HG02943 (cell line): ENCODE results near the gene ACAD10.
"Not testable (repeated sequence)": the region's sequence is repeated elsewhere in the genome, so short reads cannot be mapped to it uniquely, and the experiment has no call there.

Experiments
- ATAC-seq: cut with Tn5 transposase; IDR thresholded peaks from one replicate; pipeline ENCODE4 v1.9.1; 2021; ENCODE audit warnings: mild to moderate bottlenecking, low read depth, moderate library complexity; ENCODE audit not compliant: unreplicated experiment

Gene ACAD10

GRCh38 chr12:111686574-111687105 lies 787 bp downstream of the ACAD10 start:
- ATAC-seq, result no peak

DNA sequence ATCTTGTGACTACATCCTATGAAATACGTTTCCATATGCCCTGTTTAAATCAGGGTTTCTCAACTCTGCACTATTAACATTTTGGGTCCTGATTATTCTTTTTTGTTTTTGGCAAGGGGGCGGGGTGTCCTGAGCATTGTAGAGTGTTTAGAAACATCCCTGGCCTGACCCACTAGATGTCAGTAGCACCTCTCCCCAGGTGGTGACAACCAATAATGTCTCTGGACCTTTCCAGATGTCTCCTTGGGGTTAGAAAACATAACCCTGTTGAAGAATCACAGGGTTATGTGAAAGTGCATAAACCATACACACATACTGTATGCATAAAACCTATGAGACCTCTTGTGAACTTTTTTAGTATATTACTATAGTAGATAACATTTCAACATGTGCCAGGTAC lies 1.4 kb downstream of the ACAD10 start:
- no peak for ATAC-seq

GRCh38 chr12:111687952-111688351 lies 2.1 kb downstream of the ACAD10 start:
- ATAC-seq, result no peak

DNA sequence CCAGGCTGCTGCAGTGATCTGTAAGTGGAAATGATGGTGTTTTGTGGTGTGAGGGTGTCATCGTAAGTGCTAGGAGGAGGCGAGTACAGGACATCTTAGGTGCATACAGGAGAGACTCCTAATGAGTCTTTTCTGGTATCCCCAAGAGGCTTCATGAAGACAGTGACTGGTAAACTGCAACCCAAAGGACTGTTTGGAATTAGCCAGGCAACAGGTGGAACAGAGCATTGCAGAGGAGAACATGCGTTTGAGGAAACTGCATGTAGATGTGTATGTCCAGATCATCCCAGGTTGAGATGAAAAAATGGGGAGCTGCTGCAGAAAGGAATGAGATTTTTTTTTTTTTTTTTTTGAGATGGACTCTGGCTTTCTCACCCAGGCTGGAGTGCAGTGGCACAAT lies 5.4 kb downstream of the ACAD10 start:
- no peak for ATAC-seq

- ATAC-seq, result no peak
Measured at GRCh38 chr12:111692575-111693210, 6.8 kb downstream of the ACAD10 start.

DNA sequence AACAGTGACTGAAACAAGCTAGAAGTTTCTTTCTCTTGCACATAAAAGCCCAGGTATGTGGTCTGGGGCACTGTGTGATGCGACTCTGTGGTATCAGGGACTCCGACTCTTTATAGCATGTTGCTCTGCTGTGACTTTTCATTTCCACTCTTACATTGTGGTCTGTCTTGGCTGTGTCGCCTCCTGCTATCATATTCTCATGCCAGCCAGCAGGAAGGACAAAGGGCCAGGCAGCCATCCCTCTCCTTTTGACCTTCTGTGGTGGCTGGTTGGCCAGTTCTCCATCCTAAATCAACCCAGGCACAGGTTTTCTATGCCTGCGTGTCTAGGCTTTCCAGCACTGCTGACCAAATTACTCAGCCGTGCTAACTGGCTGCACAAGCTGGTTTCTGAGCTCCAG lies 8.0 kb downstream of the ACAD10 start:
- no peak for ATAC-seq

- no peak for ATAC-seq
Measured at GRCh38 chr12:111699962-111700361, 14.1 kb downstream of the ACAD10 start.

DNA sequence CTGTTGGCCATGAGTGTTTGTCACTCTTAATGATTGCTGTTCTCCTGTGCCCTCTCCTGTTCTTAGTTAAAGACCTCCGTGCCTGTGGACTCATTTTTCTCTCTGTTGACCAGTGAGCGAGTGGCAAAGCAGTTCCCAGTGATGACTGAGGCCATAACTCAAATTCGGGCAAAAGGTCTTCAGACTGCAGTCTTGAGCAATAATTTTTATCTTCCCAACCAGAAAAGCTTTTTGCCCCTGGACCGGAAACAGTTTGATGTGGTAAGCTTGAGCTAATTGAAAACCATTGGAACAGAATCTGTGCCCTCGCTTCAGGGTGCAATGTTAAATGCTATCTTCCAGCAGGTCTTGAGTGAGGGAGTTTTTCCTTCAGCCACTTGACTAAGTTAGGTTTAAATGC lies 19.8 kb downstream of the ACAD10 start:
- ATAC-seq, result no peak

DNA sequence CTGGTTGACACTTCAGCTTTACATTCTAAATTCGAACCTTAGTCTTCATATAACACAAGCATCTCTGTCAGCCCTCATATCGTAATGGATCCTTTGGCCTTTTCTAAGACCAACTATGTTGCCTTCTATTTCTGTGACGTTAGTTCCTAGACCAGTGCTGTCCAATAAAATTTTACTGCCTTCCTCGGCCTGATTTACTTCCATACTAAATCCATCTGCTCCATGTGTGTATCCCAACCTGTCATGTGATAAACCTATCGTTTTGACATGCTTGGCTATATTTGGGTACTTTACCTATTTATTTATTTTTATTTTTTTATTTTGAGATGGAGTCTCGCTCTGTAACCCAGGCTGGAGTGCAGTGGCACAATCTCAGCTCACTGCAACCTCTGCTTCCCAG lies 20.3 kb downstream of the ACAD10 start:
- ATAC-seq, result no peak

DNA sequence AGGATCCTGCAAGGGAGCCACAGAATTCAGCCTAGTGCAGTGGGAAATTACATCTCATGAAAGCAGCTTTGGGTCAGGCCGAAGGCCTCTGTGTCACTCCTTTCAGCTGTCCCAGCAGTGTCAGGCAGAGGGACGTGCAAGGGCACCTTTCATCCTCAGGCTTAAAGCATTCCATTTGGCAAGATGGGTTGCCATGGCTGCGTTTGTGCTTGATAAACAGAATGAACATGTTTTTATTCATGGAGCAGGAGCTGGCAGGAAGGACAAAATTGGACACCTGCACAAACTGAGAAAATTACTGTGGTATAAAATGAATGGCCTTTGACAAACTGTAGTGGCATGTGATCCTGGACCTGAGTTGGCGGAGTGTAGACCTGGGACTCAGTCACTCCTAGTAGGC lies 29.4 kb downstream of the ACAD10 start:
- ATAC-seq, result no peak

GRCh38 chr12:111719316-111719715 lies 33.5 kb downstream of the ACAD10 start:
- not testable (repeated sequence) for ATAC-seq

DNA sequence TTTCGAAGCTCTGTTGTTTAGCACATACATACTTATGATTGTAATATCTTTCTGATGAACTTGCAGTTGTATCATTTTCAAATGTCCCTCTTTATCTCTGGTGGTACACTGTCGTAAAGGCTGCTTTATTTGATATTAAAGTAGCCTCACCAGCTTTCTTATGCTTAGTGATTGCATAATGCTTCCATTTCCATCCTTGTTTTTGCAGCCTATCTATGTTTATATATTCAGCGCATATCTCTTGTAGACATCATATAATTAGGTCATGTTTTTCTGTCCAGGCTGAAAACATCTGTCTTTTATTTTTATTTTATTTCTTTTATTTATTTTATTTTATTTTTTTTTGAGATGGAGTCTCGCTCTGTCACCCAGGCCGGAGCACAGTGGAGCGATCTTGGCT lies 34.6 kb downstream of the ACAD10 start:
- no peak for ATAC-seq

GRCh38 chr12:111723646-111724360 lies 38.0 kb downstream of the ACAD10 start:
- ATAC-seq, result not testable (repeated sequence)

DNA sequence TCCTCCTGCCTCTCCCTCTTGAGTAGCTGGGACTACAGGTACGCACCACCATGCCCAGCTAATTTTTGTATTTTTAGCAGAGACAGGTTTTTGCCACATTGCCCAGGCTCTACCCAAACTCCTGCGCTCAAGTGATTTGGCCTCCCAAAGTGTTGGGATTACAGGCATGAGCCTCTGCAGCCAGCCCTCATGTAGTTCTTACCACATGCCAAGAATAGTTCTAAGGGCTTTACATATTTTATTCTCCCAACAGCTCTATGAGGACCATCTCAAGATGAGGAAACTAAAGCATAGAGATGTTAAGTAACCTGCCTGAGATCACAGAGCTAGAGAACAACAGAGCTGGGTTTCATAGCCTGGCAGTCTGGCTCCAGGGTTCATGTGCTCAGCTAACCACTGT lies 42.9 kb downstream of the ACAD10 start:
- no peak for ATAC-seq

GRCh38 chr12:111730420-111730819 lies 44.6 kb downstream of the ACAD10 start:
- ATAC-seq, result no peak

GRCh38 chr12:111732786-111733185 lies 46.9 kb downstream of the ACAD10 start:
- ATAC-seq, result no peak

DNA sequence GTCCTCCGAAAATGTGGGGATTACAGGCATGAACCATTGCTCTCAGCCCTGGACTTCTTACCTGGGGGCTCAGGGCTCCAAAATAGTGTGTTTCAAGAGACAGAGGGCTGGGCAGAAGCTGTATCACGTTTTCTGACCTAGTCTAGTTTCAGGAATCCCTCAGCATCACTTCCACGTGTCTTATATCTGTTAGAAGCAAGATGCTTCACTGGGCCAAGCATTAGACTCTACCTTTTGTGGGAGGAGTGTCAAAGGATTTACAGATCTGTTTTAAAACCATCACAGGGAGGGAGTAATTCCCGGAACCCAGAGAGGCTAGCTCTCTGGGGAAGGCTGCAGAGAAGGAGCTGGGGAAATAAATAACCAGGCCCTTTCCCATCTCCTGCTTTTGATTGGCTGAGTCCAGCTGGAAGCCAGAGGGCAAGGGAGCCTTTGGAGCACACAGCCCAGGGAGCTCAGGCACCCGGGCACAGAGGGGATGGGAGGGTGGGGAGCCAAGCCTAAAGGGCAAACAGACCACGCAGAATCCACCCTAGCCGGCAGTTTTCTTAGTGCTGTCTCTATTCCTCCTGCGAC lies 47.6 kb downstream of the ACAD10 start:
- ATAC-seq, result no peak

GRCh38 chr12:111739524-111739923 lies 53.7 kb downstream of the ACAD10 start:
- ATAC-seq, result not testable (repeated sequence)

GRCh38 chr12:111741235-111741812 lies 55.5 kb downstream of the ACAD10 start:
- ATAC-seq, result no peak

DNA sequence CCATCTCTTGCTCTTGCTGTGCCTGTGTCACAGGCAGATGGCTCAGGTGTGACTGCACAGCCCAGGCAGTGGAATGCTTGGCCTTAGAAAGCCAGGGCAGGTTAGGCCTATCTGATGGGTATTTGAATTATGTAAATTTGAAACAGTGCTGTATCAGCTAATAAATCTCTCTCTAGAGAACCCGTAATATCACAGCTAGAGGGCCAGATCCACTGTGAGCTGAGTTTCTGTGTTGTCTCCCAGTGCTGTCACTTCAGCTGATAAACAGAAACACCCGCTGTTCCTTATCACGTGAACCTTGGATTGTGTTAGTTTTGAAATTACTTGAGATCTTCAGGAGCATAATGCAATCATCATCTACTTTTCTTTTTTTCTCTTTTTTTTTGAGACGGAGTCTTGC lies 59.4 kb downstream of the ACAD10 start:
- ATAC-seq, result no peak

GRCh38 chr12:111747333-111747732 lies 61.5 kb downstream of the ACAD10 start:
- ATAC-seq, result no peak
